Right kidney (tissue), 1 donor: Measurements from ENCODE around the gene DOK5.

ENCODE experiments used
- DNase-seq: peaks from one replicate; pipeline ENCODE4 v3.0.0-alpha.2; 2016

DOK5 gene

GRCh38 chr20:54557806-54558590, 82.6 kb downstream of the DOK5 start:
- DNase-seq, result no peak

GRCh38 chr20:54559890-54560289, 84.5 kb downstream of the DOK5 start:
- DNase-seq, result no peak

- no peak for DNase-seq
Observed at GRCh38 chr20:54560357-54560756, 85.0 kb downstream of the DOK5 start.

GRCh38 chr20:54565255-54565654, 89.9 kb downstream of the DOK5 start:
- DNase-seq, result no peak

- DNase-seq, result no peak
Observed at GRCh38 chr20:54566031-54566688, 90.8 kb downstream of the DOK5 start.

GRCh38 chr20:54570561-54570960, 95.2 kb downstream of the DOK5 start:
- no peak for DNase-seq

- no peak for DNase-seq
Observed at GRCh38 chr20:54572665-54573435, 97.5 kb downstream of the DOK5 start.

- DNase-seq, result no peak
Observed at GRCh38 chr20:54573838-54574237, 98.4 kb downstream of the DOK5 start.

GRCh38 chr20:54576518-54576917, 101.1 kb downstream of the DOK5 start:
- DNase-seq, result no peak

GRCh38 chr20:54577637-54578036, 102.2 kb downstream of the DOK5 start:
- no peak for DNase-seq

GRCh38 chr20:54585217-54585616, 109.8 kb downstream of the DOK5 start:
- DNase-seq, result no peak

GRCh38 chr20:54587408-54587807, 112.0 kb downstream of the DOK5 start:
- DNase-seq, result no peak

GRCh38 chr20:54589402-54590030, 114.1 kb downstream of the DOK5 start:
- no peak for DNase-seq

GRCh38 chr20:54590856-54591255, 115.5 kb downstream of the DOK5 start:
- DNase-seq, result no peak

GRCh38 chr20:54596651-54597050, 121.3 kb downstream of the DOK5 start:
- no peak for DNase-seq

GRCh38 chr20:54598352-54598751, 123.0 kb downstream of the DOK5 start:
- DNase-seq, result no peak

GRCh38 chr20:54600634-54601033, 125.2 kb downstream of the DOK5 start:
- no peak for DNase-seq

GRCh38 chr20:54601831-54602515, 126.6 kb downstream of the DOK5 start:
- no peak for DNase-seq

- DNase-seq, result no peak
Observed at GRCh38 chr20:54605319-54605718, 129.9 kb downstream of the DOK5 start.

GRCh38 chr20:54606380-54606779, 131.0 kb downstream of the DOK5 start:
- no peak for DNase-seq

GRCh38 chr20:54608039-54608745, 132.8 kb downstream of the DOK5 start:
- no peak for DNase-seq

GRCh38 chr20:54608943-54609342, 133.6 kb downstream of the DOK5 start:
- DNase-seq, result no peak
